HG03571 (cell line): ENCODE data around the gene RNF149.
"Not testable (repeated sequence)": the region's sequence is repeated elsewhere in the genome, so short reads cannot be mapped to it uniquely, and the experiment has no call there.

ENCODE experiments used
- ATAC-seq: cut with Tn5 transposase; IDR thresholded peaks from one replicate; pipeline ENCODE4 v1.9.1; 2021; ENCODE audit not compliant: unreplicated experiment

The RNF149 gene

DNA sequence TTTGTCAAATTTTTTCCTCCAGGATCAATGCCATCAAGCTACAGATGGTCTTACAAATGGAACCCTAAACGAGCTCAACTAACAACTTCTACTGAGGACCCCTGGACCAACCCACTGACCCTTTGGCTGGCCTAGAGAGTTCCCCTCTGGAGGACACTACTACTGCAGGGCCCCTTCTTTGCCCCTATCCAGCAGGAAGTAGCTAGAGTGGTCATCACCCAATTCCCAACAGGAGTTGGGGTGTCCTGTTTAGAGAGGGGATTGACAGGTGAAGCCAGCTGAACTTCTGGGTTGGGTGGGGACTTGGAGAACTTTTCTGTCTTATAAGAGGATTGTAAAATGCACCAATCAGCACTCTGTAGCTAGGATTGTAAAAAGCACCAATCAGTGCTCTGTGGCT is 72.5 kb downstream of the RNF149 start:
- not testable (repeated sequence) for ATAC-seq

DNA sequence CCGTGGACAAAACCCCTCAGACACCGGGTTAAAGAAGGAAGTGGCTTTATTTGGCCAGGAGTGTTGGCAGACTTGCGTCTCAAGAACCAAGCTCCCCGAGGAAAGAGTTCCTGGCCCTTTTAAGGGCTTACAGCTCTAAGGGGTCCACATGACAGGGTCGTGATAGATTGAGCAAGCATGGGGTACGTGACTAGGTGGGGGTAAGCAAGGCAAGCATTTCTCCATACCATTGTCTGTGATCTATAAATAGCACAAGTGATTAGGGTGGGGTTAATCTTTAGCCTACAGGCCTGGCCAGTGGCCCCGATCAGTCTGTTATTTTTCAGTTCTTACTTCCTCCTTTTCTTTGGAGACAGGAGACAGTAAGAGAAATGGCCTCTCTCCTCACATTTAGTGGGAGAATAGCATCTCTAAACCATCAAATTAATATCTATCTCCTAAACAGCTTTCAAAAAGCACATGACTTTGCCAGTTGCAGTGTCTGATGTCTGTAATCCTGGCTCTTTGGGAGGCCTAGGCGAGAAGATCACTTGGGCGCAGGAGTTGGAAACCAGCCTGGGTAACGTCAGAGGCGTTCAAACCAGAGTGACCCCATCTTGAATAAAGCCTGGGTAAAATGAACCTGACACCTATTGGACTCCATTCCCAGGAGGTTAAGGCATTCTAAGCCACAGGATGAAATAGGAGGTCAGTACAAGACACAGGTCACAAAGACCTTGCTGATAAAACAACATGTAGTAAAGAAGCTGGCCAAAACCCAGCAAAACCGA is 74.1 kb downstream of the RNF149 start:
- no peak for ATAC-seq

DNA sequence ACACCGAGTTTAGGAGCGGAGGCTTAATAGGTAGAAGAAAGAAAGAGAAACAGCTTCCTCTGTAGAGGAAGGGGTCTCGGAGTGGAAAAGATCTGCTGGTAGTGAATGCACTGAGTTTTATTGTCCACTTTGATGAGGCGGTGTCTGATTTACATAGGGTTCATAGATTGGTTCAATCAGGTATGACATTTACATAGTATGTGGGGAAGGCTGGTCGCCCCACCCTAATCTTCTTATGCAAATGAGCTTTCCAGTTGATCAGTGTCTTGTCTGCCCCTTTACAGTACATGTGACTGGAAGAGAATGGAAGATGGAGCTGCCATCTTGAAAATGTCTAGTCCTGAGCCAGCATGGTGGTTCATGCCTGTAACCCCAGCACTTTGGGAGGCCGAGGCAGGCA is 75.7 kb downstream of the RNF149 start:
- ATAC-seq = no peak

DNA sequence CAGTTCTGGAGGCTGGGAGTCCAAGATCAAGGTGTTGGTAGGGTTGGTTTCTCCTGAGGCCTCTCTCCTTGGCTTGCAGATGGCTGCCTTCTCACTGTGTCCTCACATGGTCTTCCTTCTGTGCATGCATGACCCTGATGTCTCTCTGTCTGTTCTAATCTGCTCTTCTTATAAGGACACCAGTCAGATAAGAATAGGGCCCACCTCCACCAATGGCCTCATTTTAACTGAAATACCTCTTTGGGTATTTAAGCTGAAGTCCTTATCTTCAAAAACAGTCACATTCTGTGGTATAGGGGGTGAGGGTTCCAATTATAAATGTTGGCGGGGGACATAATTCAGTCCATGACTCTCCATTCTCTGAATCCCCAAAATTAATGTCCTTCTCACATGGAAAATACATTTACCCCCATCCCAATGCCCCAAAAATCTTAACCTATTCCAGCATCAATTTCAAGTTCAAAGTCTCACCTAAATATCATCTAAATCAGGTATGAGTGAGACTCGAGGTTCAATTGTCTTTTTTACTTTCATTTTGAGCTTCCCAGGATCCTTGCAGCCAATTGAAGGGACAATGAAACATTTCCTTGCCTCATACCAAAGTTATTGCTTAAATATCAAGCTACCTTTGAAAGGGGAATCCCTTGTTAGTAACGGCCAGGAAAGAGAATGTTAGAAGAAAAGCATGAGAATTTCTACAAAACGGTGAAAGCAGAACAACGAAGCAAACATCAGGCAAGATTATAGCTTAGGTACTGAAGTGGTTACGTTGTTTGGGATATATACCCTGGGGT is 76.4 kb downstream of the RNF149 start:
- no peak for ATAC-seq

DNA sequence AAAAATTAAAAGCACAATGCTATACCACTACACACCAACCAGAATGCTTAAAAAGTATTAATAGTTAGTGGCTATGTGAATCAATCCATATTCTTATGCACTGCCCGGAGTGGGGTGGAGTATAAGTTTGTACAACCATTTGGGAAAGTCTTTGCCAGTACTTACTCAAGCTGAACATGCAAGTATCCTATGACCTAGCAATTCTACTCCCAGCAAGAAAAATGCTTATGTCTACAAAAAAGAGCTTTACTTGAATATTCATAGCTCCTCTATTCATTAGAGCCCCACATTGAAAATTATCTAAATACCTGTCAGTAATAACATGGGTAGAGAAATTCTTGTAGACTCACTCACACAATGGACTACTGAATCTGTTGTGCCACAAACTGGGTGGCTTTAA is 77.3 kb downstream of the RNF149 start:
- no peak for ATAC-seq

DNA sequence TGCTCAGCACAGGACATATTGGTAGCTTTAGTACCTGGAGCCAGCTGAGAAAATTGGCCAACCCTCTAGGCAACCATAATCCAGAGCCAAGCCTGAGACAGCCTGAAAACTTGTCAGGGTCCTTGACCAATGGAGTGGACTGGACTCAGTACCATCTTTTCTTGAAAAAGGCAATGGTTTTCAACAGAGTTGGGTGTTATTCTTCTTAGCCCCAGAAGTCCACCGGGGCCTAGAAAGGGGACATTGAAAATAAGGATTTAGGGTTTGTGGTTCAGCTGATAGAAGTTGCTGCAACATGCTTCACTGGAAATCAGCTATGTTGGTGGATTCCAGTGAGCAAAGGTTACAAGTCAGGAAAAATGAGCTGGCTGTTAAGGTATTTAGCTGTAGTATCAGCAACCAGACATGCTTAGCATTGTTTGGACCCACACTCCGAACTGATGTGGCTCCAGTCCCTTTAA is 77.9 kb downstream of the RNF149 start:
- ATAC-seq = no peak
